ENCODE data around the gene SYTL5.

DNA sequence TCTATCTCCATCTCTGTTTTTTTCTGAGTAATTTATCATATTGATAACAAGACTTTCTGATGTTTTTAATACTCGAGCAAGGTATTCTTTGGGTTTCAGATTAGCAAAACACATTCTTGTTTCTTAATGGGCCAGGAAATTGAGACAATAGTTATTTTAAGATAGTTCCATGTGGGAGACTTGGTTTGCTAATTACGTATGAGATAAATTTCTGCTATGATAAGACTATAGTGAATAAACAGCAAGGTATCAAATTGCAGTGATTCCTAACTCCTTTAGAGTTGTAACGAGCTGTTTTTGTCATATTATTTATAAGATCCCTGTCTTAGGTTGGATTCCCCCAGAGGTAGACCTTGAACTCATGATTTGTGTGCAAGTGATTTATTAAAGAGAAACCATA is 38.3 kb downstream of the SYTL5 start:
- TF ChIP-seq POLR2AphosphoS5 (IDR thresholded peaks at IDR 0.05; ENCODE audit: low read depth, low read length) (no peak), TAF1 (IDR thresholded peaks at IDR 0.05; ENCODE audit: low read depth, low read length) (no peak), POLR2A (IDR thresholded peaks at IDR 0.05; ENCODE audit: low read depth, low read length) (no peak), PAX5 (IDR thresholded peaks at IDR 0.05; ENCODE audit: insufficient read depth, low read length, severe bottlenecking) (no peak)
